DMS53 treated with DMSO at 0.1 percent for 48 hours (cell line): ENCODE results near the gene SUPT20HL1.

ENCODE experiments used
- DNase-seq: peaks from one replicate; lab custom pipeline; 2025; ENCODE audit not compliant: unreplicated experiment; lab: John Stamatoyannopoulos, UW

Gene SUPT20HL1

GRCh38 chrX:24396236-24396930, 35.9 kb downstream of the SUPT20HL1 start:
- DNase-seq = no peak

- no peak for DNase-seq
Measured at GRCh38 chrX:24396931-24397279, 36.5 kb downstream of the SUPT20HL1 start.

GRCh38 chrX:24398766-24399165, 38.3 kb downstream of the SUPT20HL1 start:
- DNase-seq = peak; percentile 9

GRCh38 chrX:24399550-24399949, 39.1 kb downstream of the SUPT20HL1 start:
- no peak for DNase-seq

GRCh38 chrX:24405959-24406358, 45.5 kb downstream of the SUPT20HL1 start:
- no peak for DNase-seq
